GM18498 (cell line): ENCODE data around the gene TNFRSF19.

ENCODE experiments used
- ATAC-seq: cut with Tn5 transposase; IDR thresholded peaks from one replicate; pipeline ENCODE4 v1.9.1; 2021; ENCODE audit warnings: mild to moderate bottlenecking, moderate library complexity; ENCODE audit not compliant: unreplicated experiment

The TNFRSF19 gene

GRCh38 chr13:23600534-23600933, 30.3 kb downstream of the TNFRSF19 start:
- ATAC-seq, result no peak

- no peak for ATAC-seq
Observed at GRCh38 chr13:23605831-23606230, 35.6 kb downstream of the TNFRSF19 start.

GRCh38 chr13:23608138-23608537, 37.9 kb downstream of the TNFRSF19 start:
- no peak for ATAC-seq

GRCh38 chr13:23608701-23609413, 38.6 kb downstream of the TNFRSF19 start:
- peak; percentile 8 for ATAC-seq

GRCh38 chr13:23609414-23609760, 39.2 kb downstream of the TNFRSF19 start:
- peak; percentile 61 for ATAC-seq

GRCh38 chr13:23609874-23610576, 39.8 kb downstream of the TNFRSF19 start:
- ATAC-seq, result peak; percentile 43

GRCh38 chr13:23610966-23611491, 40.8 kb downstream of the TNFRSF19 start:
- no peak for ATAC-seq

- ATAC-seq, result no peak
Observed at GRCh38 chr13:23612182-23612581, 42.0 kb downstream of the TNFRSF19 start.

GRCh38 chr13:23612731-23613130, 42.5 kb downstream of the TNFRSF19 start:
- no peak for ATAC-seq

GRCh38 chr13:23613596-23613995, 43.4 kb downstream of the TNFRSF19 start:
- no peak for ATAC-seq

GRCh38 chr13:23615395-23616081, 45.3 kb downstream of the TNFRSF19 start:
- no peak for ATAC-seq

- no peak for ATAC-seq
Observed at GRCh38 chr13:23616228-23616627, 46.0 kb downstream of the TNFRSF19 start.

GRCh38 chr13:23617551-23618024, 47.4 kb downstream of the TNFRSF19 start:
- ATAC-seq, result no peak

- no peak for ATAC-seq
Observed at GRCh38 chr13:23618341-23618740, 48.1 kb downstream of the TNFRSF19 start.

GRCh38 chr13:23619068-23619855, 49.0 kb downstream of the TNFRSF19 start:
- no peak for ATAC-seq

GRCh38 chr13:23620211-23620610, 50.0 kb downstream of the TNFRSF19 start:
- ATAC-seq, result no peak

GRCh38 chr13:23620613-23621315, 50.6 kb downstream of the TNFRSF19 start:
- ATAC-seq, result no peak

GRCh38 chr13:23621316-23621645, 51.1 kb downstream of the TNFRSF19 start:
- ATAC-seq, result peak; percentile 53

- peak; percentile 65 for ATAC-seq
Observed at GRCh38 chr13:23622985-23623384, 52.8 kb downstream of the TNFRSF19 start.

GRCh38 chr13:23623394-23623793, 53.2 kb downstream of the TNFRSF19 start:
- ATAC-seq, result no peak
